DND-41 (cell line): ENCODE results near the gene APOL6.

Experiments
- CTCF ChIP-seq: IDR thresholded peaks from 2 replicates; pipeline ENCODE4 v1.5.1; 2012; ENCODE audit warnings: borderline replicate concordance, low read length, moderate library complexity, mild to moderate bottlenecking; ENCODE audit not compliant: poor library complexity, severe bottlenecking; ENCODE audit errors: extremely low read depth
- EZH2 ChIP-seq: IDR thresholded peaks from 3 replicates; pipeline ENCODE4 v1.6.1; 2012; ENCODE audit warnings: borderline replicate concordance, low read depth, mild to moderate bottlenecking, moderate library complexity, low read length, inconsistent platforms; ENCODE audit not compliant: severe bottlenecking

GRCh38 chr22:35634015-35634414 is 14.2 kb upstream of the APOL6 start:
- TF ChIP-seq CTCF: no peak
- no peak for TF ChIP-seq EZH2
